ENCODE results near the gene MAPK7. TPM values are rescaled to one million over a fixed set of nuclear protein-coding genes. Genes with fewer than 3 reads are reported as not detected.

MAPK7 gene
- total and polyA plus RNA-seq, 2 experiments from 2014 or later, result 26.1 to 49.0 TPM

GRCh38 chr17:19341211-19341631 lies 37.1 kb upstream of the MAPK7 start:
- no peak for DNase-seq (ENCODE audit: low spot score)

GRCh38 chr17:19341641-19342610 lies 36.4 kb upstream of the MAPK7 start:
- Histone ChIP-seq H3K36me3 (replicated peaks; ENCODE audit: insufficient read depth, low read depth) (no peaks in the 10 kb centered on the region), H3K79me2 (no peaks in the 10 kb centered on the region), H3K9me3 (ENCODE audit: low read depth) (no peaks in the 10 kb centered on the region), H4K20me1 (ENCODE audit: insufficient read depth, poor library complexity, severe bottlenecking) (no peaks in the 10 kb centered on the region), H3K4me3 (no peak overlapping the region), H3K27ac (peak overlapping the region; percentile 68), H3K27me3 (no peaks in the 10 kb centered on the region), H3K4me1 (ENCODE audit: insufficient read depth) (peaks cover 51% of the 10 kb centered on the region), H3K4me2 (no peak overlapping the region), H3K9me2 (replicated peaks; ENCODE audit: insufficient read depth) (no peaks in the 10 kb centered on the region), H2AFZ (no peak overlapping the region)
- DNase-seq (ENCODE audit: low spot score), result no peak
- WGBS (ENCODE audit: low lambda C conversion rate, missing lambda C conversion rate), result 67% methylated on average over 20 of the region's 20 CpGs
- TF ChIP-seq EZH2 (IDR thresholded peaks at IDR 0.05; ENCODE audit: borderline replicate concordance), result no peak
- TF ChIP-seq EZH2phosphoT487 (IDR thresholded peaks at IDR 0.05; ENCODE audit: low read depth, severe bottlenecking, unreplicated experiment), result no peak
- no peak for TF ChIP-seq CTCF (IDR thresholded peaks at IDR 0.05; ENCODE audit: poor library complexity)

More at GRCh38 chr17:19341211-19341631, 37.1 kb upstream of the MAPK7 start:
- Histone ChIP-seq H2AFZ (no peak overlapping the region), H3K27me3 (no peaks in the 10 kb centered on the region), H3K4me2 (no peak overlapping the region), H3K4me1 (ENCODE audit: insufficient read depth) (peaks cover 46% of the 10 kb centered on the region), H3K36me3 (replicated peaks; ENCODE audit: insufficient read depth, low read depth) (no peaks in the 10 kb centered on the region), H3K9me2 (replicated peaks; ENCODE audit: insufficient read depth) (no peaks in the 10 kb centered on the region), H4K20me1 (ENCODE audit: insufficient read depth, poor library complexity, severe bottlenecking) (no peaks in the 10 kb centered on the region), H3K27ac (peak overlapping the region; percentile 68), H3K79me2 (no peaks in the 10 kb centered on the region), H3K4me3 (no peak overlapping the region), H3K9me3 (ENCODE audit: low read depth) (no peaks in the 10 kb centered on the region)
- no peak for TF ChIP-seq EZH2phosphoT487 (IDR thresholded peaks at IDR 0.05; ENCODE audit: low read depth, severe bottlenecking, unreplicated experiment)
- TF ChIP-seq CTCF (IDR thresholded peaks at IDR 0.05; ENCODE audit: poor library complexity), result no peak
- no peak for TF ChIP-seq EZH2 (IDR thresholded peaks at IDR 0.05; ENCODE audit: borderline replicate concordance)
- WGBS (ENCODE audit: low lambda C conversion rate, missing lambda C conversion rate), result 69% methylated on average over 7 of the region's 7 CpGs

DNA sequence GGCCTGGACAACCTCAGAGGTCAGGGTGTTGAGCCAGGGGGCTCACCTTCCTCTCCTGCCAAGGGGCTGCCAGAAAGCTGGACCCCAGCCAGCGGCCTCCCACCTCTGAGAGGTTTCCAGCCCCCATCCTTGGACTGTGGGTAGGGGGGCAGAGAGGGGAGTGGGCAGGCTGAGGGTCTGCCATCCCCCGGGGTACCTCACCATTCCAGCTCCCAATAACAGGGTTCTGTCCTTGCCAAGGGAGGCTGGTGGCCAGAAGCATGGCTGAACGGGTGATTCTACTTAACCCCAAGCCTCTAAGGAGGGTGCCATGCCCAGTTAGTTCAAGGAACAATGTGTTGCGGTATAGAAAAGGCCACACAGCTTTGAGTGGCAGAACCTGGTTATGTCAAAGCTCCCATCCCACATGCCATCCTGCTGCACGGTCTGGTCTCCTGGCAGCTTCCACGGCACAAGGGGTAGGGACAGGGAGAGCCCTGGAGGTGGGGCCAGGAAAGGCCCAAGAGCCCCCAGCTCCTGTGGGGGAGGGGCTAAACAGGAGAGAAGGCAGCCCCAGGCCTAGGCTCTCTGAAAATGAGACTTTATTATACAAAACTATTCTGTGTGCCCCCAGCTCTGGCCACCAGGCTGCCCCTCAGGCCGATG lies 35.6 kb upstream of the MAPK7 start:
- Histone ChIP-seq H3K4me1 (ENCODE audit: insufficient read depth) (peaks cover 53% of the 10 kb centered on the region), H3K27ac (peak overlapping the region; percentile 57), H3K4me2 (no peak overlapping the region), H3K79me2 (no peaks in the 10 kb centered on the region), H3K36me3 (replicated peaks; ENCODE audit: insufficient read depth, low read depth) (no peaks in the 10 kb centered on the region), H3K4me3 (no peak overlapping the region), H4K20me1 (ENCODE audit: insufficient read depth, poor library complexity, severe bottlenecking) (no peaks in the 10 kb centered on the region), H3K9me3 (ENCODE audit: low read depth) (no peaks in the 10 kb centered on the region), H3K9me2 (replicated peaks; ENCODE audit: insufficient read depth) (no peaks in the 10 kb centered on the region), H2AFZ (no peak overlapping the region), H3K27me3 (no peaks in the 10 kb centered on the region)
- TF ChIP-seq EZH2phosphoT487 (IDR thresholded peaks at IDR 0.05; ENCODE audit: low read depth, severe bottlenecking, unreplicated experiment) (no peak), EZH2 (IDR thresholded peaks at IDR 0.05; ENCODE audit: borderline replicate concordance) (no peak), CTCF (IDR thresholded peaks at IDR 0.05; ENCODE audit: poor library complexity) (no peak)
- DNase-seq (ENCODE audit: low spot score), result peak; percentile 2
- WGBS (ENCODE audit: low lambda C conversion rate, missing lambda C conversion rate), result 95% methylated on average over 7 of the region's 7 CpGs
